RPMI7951 (cell line): ENCODE measurements around the gene OGDHL. TPM values are rescaled to one million over a fixed set of nuclear protein-coding genes. Genes with fewer than 3 reads are reported as not detected.
"Not testable (repeated sequence)": the region's sequence is repeated elsewhere in the genome, so short reads cannot be mapped to it uniquely, and the experiment has no call there.

Experiments used
- DNase-seq: peaks from one replicate; pipeline ENCODE4 v3.0.0-alpha.2; 2012; ENCODE audit warnings: low read depth
- total RNA-seq: library from RNA; depleted of rRNA; stranded (reverse); fragments of >200 nt; shearing (Covaris generic); gene quantifications from 2 replicates; pipeline ENCODE4 v1.2.3, GENCODE V29; 2014

OGDHL gene
- total RNA-seq, 1 experiment from 2014 or later = not detected

DNA sequence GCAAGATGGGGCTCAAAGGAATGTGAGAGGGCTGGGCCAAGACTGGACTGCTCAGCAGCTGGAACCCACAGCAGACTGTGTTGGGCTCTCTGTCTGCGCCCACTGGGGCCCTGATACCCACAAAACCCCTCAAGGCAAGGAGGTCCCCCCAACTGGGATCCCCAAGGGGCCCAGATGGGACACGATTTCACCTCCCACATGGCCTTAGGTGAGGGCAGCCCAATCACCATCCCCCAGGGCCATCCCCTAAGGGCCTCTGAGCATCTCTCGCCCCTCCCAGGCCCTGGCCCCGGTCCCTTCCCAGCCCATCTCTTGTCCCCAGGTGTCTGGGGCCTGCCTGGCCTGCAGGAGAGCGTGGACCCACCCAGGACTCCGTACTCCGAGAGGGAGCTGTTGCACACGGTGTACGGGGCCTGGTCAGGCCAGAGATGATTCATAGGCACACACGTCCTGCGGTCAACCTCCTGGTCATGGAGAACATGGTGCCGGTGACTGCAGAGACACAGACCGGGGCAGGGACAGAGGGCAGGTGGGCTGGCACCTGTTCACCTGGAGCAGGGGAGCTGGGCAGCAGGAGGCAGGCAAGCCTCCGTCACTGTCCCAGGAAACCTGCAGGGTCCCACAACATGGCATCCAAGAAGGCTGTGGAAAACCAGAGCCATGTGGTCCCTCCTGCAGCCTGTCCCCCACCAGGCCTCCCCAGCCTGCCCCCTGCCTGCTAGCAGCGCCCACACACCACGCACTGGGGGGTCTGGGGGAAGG, 21.6 kb downstream of the OGDHL start:
- peak; percentile 10 for DNase-seq

DNA sequence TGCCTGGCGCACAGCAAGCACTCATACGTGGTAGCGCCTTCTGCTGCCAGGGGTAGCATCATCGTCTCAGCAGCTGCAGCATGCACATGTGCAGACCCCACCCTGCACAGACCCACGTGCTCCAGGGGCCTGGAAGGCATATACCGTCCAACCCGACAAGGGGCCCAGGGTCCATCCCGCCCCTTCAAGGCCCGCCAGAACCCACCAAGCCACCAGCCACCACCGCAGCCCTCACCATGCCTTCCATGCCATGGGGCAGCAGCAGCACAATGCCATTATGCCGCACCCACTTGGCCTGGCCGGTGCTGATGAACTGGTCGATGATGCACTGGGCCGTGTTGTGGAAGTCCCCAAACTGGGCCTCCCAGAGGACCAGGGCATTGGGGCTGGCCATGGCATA, 22.7 kb downstream of the OGDHL start:
- DNase-seq = no peak

DNA sequence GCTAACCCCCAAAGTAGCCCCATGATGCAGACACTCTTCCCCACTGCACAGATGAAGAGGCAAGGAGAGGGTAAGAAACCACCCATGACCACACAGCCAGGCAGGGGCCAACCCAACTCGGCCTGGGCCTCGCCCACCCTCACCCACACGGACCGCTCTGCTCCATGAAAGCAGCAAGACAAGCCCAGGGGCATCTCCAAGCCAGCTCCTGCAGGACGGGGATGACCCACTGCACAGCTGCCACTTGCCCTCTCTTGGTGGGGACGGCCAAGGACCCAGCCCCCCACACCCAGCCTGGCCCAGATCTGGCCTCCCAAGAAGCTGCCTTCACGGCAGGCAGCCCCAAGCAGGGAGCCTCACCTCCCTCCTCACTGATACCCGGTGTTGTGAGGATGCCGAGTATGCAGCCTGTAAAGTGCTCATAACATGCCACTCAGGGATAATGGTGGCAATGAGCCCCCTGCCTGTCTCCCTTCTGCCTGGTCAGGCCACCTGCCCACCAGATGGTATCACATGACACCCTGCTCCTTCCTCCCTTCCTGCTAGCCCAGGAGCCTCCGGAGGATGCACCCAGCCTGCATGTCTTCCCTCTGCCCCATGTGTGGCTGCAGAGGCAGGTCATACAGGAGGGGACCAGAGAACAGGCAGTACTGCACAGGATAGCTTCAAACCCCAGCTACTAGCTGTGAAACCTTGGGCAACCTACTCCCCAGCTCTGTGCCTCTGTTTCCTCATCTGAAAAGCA, 23.3 kb downstream of the OGDHL start:
- no peak for DNase-seq

DNA sequence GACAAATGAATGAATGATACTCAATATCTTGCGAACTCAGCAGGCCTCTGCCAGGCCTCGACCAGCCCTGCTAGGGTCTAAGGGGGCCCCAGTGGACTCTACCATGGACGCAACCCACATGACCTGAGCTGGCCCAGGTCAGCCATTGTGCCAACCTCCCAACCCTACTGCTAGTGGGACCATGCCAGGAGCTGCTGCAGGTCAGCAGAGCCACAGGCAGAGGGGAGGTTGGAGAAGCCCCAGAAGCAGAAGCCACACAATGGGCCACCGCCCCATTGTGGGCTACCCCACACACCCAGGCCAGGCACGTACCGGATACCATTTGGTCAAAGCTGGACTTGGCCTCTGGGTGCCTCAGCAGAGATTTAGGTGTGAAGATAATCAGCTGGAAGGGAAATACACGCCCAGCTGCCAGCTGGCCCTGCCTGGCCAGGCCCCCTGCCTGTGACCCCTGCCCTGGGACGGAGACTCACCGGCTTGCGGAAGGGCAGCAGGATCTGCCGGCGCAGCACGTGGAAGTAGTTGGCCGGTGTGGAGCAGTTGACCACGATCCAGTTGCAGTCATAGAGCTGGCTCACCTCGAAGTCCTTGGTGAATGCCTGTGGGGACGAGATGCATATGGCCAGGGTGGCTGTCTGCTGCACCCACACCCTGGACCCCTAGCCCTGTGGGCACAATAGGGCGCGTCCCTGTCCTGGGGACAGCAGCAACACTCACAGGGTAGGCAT, 24.5 kb downstream of the OGDHL start:
- DNase-seq = no peak

DNA sequence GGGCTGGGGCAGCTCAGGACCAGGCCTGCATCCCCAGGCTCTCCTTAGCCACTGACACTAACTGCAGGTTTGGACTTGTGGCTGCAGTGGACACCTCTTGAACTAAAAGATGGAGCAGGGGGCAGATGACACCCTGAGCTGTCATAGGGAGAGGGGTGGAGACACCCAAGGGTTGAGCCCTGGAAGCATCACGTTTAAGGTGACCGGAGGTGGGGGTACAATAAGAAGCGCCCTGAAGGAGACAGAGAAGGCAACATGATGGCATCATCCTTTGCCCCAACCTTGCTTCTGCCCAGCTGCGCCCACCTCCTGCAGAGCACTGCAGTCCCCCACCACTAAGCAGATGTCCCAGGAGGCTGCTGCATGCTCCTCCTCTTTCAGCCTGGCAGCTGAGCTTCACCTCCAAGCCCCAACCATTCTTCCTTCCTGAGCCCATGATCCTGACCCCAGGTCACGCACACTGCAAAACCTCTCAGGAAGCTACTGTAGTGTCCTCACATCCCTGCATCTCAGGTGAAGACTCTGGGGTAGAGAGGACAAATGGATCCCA, 25.5 kb downstream of the OGDHL start:
- no peak for DNase-seq

DNA sequence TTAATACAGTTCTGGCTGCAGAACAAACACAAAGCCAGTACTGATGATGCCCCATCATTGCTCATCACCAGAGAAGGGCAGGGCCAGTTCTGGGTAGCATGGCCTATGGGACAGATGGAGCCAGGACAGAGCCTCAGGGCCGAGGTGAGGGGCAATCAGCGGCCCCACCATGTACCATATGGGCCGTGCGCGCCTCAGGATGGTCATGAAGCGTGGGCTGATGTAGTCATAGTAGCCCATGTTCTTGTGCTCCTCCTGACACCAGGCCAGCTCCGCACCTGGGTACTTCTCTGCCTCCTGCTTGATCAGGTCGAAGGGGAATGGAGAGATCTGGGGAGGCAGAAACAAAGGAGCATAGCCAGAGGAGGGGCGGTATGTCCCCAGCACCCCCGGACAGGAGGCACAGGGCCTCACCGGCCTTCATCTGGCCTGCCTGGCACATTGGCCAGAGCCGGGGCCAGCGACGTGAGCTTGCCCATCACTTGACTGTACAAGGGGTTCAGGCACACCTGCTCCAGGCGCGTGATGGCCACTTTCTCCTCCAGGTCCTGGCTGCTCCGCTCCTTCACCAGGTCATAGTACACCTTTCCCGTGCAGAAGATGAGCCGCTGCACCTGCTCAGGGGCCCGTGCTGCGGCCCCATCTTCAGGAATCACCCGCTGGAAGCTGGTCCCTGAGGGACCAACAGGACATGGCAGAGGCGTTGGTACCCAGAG, 26.1 kb downstream of the OGDHL start:
- no peak for DNase-seq

DNA sequence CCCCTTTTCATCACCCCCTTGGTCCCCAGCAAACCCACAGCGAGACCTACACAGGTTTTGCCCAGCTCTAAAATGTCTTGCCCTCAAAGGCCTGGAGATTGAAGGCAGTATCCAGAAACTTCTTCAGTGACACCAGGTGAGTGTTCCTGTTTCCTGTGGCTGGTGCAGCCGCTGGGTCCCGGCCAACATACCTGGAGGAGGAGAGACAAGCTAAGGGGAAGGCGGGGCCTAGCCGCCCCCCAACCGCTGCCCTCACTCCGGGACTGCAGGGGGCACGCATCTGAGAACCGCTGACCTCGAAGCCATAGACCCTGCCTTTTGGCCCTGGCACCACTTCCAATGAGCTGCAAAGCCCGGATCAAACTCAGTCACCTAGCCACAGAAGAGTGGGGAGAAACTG, 27.0 kb downstream of the OGDHL start:
- no peak for DNase-seq

DNA sequence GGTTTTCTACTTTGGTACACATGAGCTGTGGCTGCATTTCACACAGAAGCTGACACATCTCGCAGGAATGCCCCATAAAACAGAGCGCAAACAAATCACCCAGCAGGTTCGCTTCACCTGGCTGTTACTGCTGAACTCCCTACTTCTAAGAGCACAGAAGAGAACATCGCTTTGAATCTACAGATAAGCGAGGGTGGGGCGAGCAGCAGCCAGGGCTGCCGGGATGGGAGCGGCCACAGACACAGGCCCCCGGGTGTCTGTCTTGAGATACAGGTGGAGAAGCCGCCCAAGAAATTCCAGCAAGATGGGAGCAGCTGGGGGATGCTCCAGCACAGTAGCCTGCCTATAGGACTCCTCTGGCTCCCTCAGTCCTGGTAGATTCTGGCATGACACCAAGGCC, 27.4 kb downstream of the OGDHL start:
- no peak for DNase-seq

DNA sequence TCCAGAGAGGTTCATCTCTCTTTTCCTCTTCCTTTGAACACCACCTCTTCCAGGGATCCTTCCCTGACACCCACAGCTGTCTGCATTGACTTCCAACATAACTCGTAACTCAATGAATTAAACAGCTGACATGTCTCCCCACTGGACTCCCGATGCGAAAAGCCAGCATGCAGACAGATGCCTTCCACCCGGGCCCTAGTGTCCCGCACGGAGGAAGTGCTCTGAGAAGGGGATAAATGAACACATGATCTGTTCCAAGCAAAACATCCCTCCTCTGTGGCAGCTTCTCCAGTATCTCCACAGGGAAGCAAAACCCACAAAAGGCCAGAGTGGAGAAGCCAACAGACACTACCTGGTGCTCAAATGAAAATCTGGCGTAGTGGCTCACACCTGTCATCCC, 28.3 kb downstream of the OGDHL start:
- no peak for DNase-seq

DNA sequence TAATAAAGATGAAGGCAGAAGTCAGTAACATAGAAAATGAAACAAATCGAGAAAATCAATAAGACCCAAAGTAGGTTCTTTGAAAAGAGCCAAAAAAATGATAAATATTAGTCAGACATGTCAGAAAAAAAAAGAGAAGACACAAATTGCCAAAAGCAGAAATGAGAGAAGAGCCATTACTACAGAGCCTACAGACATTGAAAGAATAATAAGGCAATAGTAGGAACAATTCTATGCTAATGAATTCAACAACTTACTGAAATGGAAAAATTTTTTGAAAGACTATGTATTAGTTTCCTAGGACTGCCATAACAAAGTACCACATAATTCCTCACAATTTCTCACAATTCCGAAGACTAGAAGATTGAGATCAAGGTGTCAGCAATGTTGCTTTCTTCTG, 35.5 kb downstream of the OGDHL start:
- DNase-seq = no peak

DNA sequence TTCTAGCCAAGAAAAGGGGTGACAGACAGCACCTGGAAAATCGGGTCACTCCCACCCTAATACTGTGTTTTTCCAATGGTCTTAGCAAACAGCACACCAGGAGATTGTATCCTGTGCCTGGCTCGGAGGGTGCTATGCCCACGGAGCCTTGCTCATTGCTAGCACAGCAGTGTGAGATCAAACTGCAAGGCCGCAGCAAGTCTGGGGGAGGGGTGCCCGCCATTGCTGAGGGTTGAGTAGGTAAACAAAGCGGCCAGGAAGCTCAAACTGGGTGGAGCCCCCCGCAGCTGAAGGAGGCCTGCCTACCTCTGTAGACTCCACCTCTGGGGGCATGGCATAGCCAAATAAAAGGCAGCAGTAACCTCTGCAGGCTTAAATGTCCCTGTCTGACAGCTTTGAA, 47.0 kb downstream of the OGDHL start:
- DNase-seq = not testable (repeated sequence)

DNA sequence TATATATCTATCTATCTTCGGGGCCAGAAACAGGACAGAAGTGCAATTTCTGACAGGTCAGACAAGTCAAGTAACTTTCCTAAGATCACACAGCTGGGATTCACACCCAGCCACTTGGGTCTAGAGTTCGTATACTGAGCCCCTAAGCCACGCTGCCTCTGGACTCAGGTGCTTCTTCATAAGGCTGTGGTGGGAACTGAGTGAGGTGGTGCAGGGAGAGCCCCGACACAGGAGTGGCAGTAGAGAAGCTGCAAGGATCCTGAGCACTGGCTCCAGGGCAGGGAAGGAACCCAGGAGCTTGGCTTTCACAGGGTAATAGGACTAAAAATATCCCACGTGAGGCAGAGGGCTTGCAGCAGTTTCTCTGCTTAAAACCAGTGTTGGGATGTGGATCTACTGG, 48.9 kb downstream of the OGDHL start:
- DNase-seq = no peak

DNA sequence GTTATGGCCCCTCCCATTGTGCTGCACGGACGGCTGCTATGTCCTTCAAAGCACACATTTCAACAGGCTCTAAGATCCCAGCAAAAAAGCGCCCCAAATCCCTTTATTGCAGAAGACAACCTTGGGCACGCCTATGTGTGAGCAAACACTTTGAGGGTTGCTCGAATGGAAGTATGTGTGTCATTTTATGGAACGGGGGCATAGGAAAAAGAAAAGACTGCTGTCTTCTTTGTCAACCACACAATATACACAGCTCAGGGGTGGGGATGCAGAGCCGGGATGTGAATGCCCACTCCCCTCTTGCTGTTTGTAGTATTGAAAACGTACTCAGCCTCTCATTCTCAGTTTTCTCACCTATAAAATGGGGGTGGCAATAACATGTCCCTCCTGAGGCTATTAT, 50.6 kb downstream of the OGDHL start:
- no peak for DNase-seq

DNA sequence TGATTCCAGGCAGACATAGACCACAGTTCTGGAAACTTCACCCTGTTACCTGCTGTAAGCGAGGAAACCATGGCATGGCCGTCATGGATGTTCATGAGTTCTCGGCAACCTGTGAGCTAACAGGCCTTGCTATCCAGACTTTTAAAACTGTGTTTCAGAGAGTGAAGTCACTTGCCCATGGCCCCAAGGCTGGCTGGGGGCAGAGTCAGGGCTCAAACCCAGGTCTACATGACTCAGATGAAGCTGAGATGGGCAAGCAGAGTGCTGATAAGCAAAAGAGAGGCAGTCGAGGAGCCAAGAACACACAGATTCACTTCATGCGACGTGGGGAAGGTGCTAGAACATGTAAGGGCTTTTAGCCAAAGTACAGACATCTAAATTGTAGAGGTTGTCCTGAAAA, 51.2 kb downstream of the OGDHL start:
- DNase-seq = no peak

DNA sequence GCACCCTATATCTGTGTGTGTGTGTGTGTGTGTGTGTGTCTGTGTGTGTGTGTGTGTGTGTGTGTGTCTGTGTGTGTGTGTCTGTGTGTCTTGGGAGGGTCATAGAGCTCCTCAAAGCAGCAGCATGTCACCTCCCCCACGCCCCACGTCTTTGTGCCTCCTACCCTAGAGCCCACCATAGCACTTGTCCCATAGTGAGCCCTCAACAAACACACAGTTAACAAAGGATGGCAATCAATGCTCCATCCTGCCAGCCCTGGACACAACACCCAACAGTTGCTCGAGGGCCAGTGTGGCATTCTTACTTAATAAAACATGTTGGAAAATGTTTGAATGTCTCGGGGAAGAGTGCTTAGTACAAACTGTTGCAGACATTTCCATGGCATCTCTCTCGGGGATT, 52.2 kb downstream of the OGDHL start:
- DNase-seq = no peak

DNA sequence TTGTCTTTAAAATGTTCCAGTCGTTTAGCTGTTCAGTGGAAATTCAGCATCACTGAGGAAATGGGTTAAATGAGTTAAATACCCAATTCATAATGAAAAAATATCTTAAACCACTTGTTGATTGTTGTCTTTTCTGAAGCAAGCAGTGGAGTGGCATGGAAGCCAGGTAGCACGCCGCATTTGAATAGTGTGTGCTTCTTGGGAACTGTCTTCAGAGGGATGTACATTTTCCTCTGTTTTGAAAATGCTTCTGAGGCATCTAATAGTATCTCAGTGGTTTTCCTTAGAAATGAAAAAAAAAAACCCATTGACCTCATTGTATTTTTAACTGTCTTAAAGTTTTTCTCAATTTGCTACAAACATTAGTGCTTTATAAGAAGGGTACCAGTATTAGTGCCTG, 54.5 kb downstream of the OGDHL start:
- DNase-seq = no peak

DNA sequence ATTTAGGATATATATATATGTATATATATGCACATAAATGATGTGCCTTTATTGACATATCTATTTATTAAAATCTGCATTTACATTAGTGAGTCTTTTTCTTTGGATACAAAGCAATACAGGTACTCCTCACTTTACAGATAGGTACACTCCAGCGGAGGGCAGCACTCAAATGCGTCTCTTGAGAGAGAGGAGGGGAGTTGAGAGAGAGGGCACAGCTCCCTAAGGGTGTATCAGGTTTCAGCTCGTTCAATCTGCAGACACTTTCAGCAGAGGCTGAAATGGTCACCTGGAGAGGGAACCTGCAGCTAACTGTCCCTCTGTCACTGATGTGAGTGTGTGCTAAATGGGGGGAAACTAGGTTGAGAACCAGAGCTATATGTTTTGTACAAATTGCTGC, 61.1 kb downstream of the OGDHL start:
- no peak for DNase-seq

DNA sequence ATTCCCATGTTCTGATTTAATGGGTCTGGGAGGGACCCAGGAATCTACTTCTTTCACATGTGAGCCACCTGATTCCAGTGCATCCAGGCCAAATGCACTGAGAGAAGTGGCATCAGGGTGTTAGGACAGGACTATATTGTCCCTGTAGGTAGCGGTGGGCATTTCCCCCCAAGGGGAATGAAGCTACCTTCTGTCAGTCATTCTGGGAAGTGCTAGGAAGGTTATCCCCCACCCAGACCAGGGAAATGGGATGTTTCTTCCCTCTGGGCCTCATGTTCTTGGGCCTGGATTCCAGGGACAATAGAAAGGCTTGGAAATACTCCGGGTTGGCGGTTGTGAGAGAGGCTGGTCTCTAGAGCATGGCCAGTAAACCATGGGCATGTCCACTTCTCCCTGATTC, 61.9 kb downstream of the OGDHL start:
- no peak for DNase-seq

DNA sequence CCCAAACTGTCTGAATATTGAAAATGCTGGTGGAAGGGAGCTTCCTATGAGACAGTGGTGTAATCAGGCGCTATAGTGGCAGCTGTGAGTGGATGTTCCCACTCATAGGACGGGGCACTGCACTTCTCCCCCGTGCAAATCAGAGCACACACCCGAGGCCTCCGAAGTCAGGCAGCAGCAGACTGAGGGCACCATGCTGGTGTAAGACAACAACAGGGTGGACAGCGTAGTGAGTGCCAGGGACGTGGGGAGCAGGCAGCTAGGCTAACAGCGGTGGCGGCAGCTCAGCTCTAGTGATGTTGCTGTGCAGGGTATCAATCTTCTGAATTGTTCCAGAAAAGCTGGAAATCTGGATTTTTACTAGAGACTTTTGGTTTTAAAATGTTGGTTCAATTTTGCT, 63.4 kb downstream of the OGDHL start:
- no peak for DNase-seq

DNA sequence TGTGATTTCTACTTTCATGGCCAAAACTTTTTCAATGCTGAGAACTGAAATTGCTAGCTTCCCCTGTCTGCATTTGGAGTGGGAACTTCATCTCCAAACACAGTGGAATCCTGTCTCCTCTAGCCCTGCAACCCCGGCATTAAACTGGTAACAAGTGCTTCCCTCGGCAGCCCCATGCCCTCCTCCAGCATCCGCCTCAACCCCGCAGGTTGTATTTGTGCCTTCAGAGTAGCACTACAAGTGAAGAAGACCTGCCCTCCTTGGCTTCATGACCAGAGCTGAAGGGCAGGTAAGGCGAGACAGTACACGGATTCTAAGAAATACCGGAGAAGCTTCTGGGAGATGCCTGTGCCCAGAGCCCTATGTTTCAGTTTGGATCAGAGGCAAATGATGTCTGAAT, 65.8 kb downstream of the OGDHL start:
- no peak for DNase-seq

DNA sequence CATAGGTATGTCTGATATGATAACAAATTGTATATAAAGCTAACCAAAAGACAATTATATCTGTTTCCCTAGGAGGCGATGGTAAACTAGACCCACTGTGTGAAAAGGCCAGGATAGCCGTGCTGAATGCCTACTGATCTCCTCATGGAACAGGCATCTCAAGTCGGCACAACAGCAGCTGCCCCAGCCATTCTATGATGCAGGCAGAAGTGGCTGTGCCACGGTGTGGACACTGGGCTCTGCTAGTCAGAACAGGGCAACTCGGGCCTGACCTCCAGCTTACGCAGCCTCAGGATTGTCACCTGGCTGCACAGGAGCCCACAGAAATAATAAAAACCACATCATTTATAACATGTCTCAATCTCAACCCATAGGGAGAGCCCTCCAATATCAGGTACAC, 67.7 kb downstream of the OGDHL start:
- DNase-seq = no peak

DNA sequence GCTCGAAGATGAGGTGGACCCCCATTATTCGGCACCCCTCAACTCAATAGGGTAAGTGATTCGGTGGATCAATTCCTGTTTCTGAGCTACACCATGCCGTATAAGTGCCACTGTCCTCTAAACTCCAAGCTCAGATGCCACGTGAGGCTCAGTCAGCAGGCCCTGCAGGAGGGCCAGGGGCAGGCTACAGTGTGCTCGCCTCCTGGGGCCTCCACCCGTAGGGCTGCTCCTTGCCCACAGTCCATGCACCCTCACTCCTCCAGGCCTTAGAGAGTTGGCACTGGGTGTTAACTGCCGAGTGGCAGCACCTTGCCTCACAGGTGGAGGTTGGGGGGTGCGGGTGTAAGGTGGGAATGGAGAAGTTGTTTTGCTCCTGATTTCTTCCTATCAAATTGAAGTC, 70.5 kb downstream of the OGDHL start:
- DNase-seq = no peak
